ENCODE measurements around the gene C1orf232. TPM values are rescaled to one million over a fixed set of nuclear protein-coding genes. Genes with fewer than 3 reads are reported as not detected.

Gene C1orf232
- polyA plus RNA-seq, 3 donors: not detected

Other genes with a start within 250 kb of the C1orf232 start
- gene PAFAH2, start 170.9 kb downstream of the C1orf232 start, polyA plus RNA-seq: 1 to 10 TPM; 4.3 to 9.8 (median 4.9) TPM
- gene EXTL1, start 147.2 kb downstream of the C1orf232 start, polyA plus RNA-seq: under 1 TPM; 0.04 to 0.34 (median 0.09) TPM
- gene SLC30A2, start 122.8 kb downstream of the C1orf232 start, polyA plus RNA-seq: 10 to 100 TPM in 1 of 3 donors, under 1 TPM in 1, not detected in 1; 0.07 to 99.7 TPM
- under 1 TPM; 0.11 to 0.67 (median 0.12) TPM for gene TRIM63, start 101.3 kb downstream of the C1orf232 start, polyA plus RNA-seq
- 1 to 10 TPM; 1.7 to 2.7 (median 1.7) TPM for gene PDIK1L, start 57.1 kb downstream of the C1orf232 start, polyA plus RNA-seq
- 10 to 100 TPM in 2 of 3 donors, 1 to 10 TPM in 1; 1.5 to 13.4 (median 13.3) TPM for gene FAM110D, start 9.9 kb downstream of the C1orf232 start, polyA plus RNA-seq
- gene ZNF593, start 945 bp upstream of the C1orf232 start, polyA plus RNA-seq: 10 to 100 TPM; 58.4 to 94.6 (median 80.4) TPM
- under 1 TPM in 2 of 3 donors, not detected in 1; 0.32 to 0.61 TPM for gene ZNF593OS, start 2.9 kb upstream of the C1orf232 start, polyA plus RNA-seq
- gene CNKSR1, start 8.5 kb upstream of the C1orf232 start, polyA plus RNA-seq: 10 to 100 TPM in 1 of 3 donors, 1 to 10 TPM in 2; 1.1 to 13.7 (median 1.3) TPM
- gene CATSPER4, start 21.6 kb upstream of the C1orf232 start, polyA plus RNA-seq: not detected
- gene CEP85, start 65.2 kb upstream of the C1orf232 start, polyA plus RNA-seq: 1 to 10 TPM; 1.3 to 3.3 (median 1.9) TPM
- gene SH3BGRL3, start 111.1 kb upstream of the C1orf232 start, polyA plus RNA-seq: 100 to 1,000 TPM in 2 of 3 donors, 10 to 100 TPM in 1; 54.1 to 269 (median 154) TPM
- gene UBXN11, start 137.7 kb upstream of the C1orf232 start, polyA plus RNA-seq: 10 to 100 TPM; 13.1 to 19.1 (median 16.9) TPM
- 10 to 100 TPM; 15.8 to 27.6 (median 20.2) TPM for gene CD52, start 149.0 kb upstream of the C1orf232 start, polyA plus RNA-seq
- gene CRYBG2, start 185.2 kb upstream of the C1orf232 start, polyA plus RNA-seq: under 1 TPM in 2 of 3 donors, not detected in 1; 0.14 to 0.18 TPM
- gene ZNF683, start 203.8 kb upstream of the C1orf232 start, polyA plus RNA-seq: under 1 TPM in 1 of 3 donors, not detected in 2; 0.46 TPM
- gene LIN28A, start 241.9 kb upstream of the C1orf232 start, polyA plus RNA-seq: not detected

Data from adipose tissue (tissue), 3 donors.